Left forelimb (tissue), 1 donor: ENCODE measurements around the gene CFAP20.
"Not testable (repeated sequence)": the region's sequence is repeated elsewhere in the genome, so short reads cannot be mapped to it uniquely, and the experiment has no call there.

Experiments
- DNase-seq: peaks from one replicate; pipeline ENCODE4 v3.0.0-alpha.2; 2018; ENCODE audit warnings: low spot score

CFAP20 gene

GRCh38 chr16:58096249-58096648 is 32.9 kb downstream of the CFAP20 start:
- no peak for DNase-seq

DNA sequence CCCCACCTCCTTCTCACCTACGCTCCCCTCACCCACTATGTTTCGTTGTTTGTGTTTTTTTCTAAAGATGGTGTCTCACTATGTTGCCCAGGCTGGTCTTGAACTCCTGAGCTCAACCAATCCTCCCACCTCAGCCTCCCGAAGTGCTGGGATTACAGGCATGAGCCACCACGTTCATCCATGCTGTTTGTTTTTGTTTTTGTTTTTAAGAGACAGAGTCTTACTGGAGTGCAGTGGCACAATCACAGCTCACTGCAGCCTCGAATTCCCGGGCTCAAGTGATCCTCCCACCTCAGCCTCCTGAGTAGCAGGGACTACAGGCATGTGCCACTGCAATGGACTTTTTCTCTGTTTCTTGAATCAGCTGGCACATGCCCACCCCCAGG is 33.6 kb downstream of the CFAP20 start:
- not testable (repeated sequence) for DNase-seq

GRCh38 chr16:58094791-58095574 is 34.2 kb downstream of the CFAP20 start:
- no peak for DNase-seq

DNA sequence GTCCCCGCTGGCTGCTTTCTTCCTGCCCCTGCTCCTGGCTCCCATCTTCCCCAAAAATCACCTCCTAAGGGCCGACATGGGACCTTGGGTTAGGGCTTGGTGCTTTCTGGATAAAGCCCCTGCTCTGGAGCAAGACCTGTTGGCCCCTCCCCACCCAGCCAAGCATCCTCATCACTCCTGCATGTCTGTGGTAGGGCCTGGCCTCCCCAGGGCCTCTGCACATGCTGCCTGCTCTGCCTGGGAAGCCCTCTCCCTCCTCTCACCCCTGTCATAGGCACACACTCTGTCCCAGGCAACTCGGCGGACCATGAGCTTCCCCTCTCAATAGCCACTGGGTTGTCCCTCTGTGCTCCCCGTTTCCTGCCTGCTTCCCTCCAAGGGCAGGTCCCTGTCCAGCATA is 35.2 kb downstream of the CFAP20 start:
- DNase-seq: no peak

DNA sequence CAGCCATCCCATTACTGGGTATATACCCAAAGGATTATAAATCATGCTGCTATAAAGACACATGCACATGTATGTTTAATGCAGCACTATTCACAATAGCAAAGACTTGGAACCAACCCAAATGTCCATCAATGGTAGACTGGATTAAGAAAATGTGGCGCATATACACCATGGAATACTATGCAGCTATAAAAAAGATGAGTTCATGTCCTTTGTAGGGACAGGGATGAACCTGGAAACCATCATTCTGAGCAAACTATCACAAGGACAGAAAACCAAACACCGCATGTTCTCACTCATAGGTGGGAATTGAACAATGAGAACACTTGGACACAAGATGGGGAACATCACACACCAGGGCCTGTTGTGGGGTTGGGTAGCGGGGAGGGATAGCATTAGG is 38.8 kb downstream of the CFAP20 start:
- not testable (repeated sequence) for DNase-seq

DNA sequence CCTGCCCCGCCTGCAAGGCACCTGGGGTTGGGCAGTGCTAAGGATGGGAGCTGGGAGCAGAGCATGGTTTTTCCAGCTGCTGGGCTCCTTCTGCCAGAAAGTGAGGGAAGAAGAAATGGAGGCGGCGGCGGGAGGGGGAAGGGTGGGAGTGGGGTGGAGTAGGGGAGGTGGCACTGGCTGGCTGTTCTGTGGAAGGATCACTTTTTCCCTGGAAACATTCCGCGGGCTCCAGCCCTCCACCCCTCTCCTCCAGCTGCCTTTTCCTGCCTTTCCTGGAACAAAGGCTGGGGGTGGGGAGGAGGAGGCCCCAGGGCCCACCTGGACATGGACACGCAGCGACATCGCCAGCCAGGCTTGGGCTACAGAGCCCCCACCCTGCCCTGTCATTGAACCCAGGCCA is 41.1 kb downstream of the CFAP20 start:
- DNase-seq: peak; percentile 75

- DNase-seq: no peak
Observed at GRCh38 chr16:58087209-58087913, 41.8 kb downstream of the CFAP20 start.

DNA sequence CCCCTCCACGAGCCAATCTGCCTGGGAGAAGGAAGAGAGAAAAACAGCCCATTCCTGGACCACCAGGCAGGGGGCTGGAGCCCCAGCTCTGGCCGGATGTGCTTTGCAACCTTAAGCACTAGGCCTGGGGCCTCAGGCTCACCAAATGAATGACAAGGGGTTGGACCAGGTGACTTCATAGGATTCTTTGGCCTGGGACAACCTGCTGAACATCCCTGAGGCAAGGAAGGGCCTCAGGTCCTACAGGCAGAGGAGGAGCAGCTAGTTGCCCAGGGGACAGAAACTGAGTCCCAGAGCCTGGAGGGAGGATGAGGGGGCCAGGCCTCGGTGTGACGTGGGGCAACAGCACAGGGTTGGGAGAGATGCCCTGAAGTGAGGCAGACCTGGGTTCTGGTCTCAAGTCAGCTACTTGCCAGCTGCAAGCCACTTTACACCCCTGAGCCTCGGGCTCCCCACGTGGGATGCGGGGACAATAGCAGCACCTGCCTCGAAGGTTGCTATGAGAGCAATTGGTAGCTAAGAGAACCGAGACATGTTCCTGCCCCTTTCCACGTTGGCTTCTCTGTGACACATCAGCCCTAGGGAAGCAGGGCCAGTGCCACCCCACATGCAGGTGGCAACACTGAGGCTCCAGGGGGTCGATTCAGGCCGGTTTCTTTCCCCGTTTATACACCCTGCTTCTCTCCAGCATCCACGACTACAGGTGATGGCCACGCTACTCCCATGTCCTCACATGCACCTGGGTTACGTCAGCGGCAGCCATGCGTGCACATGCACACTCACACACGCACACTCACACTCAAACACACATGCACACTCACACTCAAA is 42.6 kb downstream of the CFAP20 start:
- no peak for DNase-seq

DNA sequence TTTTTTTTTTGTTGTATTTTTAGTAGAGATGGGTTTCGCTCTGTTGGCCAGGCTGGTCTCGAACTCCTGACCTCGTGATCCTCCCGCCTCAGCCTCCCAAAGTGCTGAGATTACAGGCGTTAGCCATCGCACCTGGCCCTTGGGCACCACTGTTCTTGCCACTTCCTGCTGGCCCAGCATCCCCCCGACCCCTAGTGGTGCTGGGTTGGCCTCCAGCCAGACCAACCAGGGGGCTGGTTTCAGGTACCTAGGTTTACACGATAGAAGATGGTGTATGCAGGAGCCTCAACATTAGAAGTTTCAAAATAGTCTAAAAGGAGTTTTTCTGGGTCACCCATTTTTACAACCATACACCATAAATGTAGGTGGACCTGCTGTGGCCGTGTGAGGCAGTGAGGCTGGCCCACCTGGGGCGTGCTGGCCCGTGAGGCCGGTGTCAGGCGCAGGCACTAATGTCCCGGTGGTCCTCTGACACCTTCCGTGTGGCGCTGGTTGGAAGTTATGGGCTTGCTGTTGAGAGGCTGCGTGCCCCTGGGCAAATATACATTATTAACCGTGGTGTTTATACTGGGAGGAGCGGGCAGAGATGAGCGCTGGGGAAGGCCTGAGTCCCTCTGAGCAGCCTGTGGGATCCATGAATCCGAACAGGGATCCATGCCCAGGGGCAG is 43.5 kb downstream of the CFAP20 start:
- DNase-seq: no peak

GRCh38 chr16:58085171-58085570 is 44.0 kb downstream of the CFAP20 start:
- no peak for DNase-seq

DNA sequence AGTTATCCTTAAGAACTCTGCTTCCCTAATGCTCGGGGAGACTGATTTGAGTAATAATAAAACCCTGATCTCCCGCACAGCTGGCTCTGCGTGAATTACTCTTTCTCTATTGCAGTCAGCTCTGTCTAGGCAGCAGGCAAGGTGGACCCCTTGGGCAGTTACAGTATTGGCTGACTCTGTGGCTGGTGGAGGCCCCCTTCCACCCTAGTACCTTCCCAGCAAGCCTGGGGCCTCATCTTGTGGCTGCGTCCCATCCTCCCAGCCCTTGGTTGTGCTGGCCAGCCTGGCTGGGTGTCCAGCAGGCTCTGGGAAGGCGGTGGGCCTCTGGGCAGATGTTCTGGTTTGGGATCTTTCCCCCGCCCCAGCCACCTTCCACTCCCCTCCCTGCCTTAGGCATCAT is 44.5 kb downstream of the CFAP20 start:
- DNase-seq: no peak

DNA sequence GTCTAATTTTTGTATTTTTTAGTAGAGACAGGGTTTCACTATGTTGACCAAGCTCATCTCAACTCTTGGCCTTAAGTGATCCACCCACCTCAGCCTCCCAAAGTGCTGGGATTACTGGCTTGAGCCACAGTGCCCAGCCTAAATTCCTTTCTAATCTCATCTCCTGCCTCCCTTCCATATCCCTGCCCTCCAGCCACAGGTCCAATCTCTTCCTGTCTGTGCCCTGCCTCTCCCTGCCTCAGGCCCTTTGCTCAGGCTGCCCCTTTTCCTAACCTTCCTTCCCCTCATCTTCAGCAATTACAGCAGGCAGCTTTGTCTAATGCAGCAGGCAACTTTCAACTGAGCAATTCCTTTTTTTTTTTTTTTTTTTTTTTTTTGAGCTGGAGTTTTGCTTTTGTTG is 46.8 kb downstream of the CFAP20 start:
- DNase-seq: no peak

GRCh38 chr16:58080657-58081056 is 48.5 kb downstream of the CFAP20 start:
- DNase-seq: not testable (repeated sequence)

DNA sequence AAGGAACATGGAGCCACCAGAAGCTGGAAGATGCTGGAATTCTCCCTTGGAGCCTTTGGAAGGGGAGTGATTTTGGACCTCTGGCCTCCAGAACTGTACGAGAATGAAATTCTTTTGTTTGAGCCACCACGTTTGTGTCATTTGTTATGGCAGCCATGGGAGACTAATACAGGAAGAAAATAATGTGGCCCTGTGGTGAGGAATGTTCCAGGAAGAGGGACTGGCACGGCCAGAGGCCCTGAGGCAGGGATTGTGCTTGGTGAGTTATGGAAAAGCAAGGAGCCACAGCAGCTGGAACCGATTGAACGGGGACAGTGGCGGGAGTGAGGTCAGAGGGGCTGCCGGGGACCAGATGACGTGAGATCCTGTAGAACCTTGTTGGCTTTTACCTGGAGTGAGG is 51.4 kb downstream of the CFAP20 start:
- DNase-seq: no peak

GRCh38 chr16:58076514-58076913 is 52.7 kb downstream of the CFAP20 start:
- no peak for DNase-seq

GRCh38 chr16:58074657-58075056 is 54.5 kb downstream of the CFAP20 start:
- DNase-seq: no peak

GRCh38 chr16:58073086-58073485 is 56.1 kb downstream of the CFAP20 start:
- not testable (repeated sequence) for DNase-seq

- DNase-seq: not testable (repeated sequence)
Observed at GRCh38 chr16:58072134-58072533, 57.0 kb downstream of the CFAP20 start.

- DNase-seq: no peak
Observed at GRCh38 chr16:58070585-58070984, 58.6 kb downstream of the CFAP20 start.
